GM12878 (cell line): Measurements from ENCODE around the gene RAD54L2. TPM values are rescaled to one million over a fixed set of nuclear protein-coding genes. Genes with fewer than 3 reads are reported as not detected.

Source experiments
- ATAC-seq: fragments of 200-7000 bp; cut with Tn5 transposase; 3 replicates; pipeline ENCODE4 v1.9.1; 2020; ENCODE audit warnings: mild to moderate bottlenecking, moderate library complexity
- BruUV-seq: library from RNA; stranded (reverse); fragments of 400-500 nt; replicated peaks from 2 replicates; lab custom pipeline; 2021; lab: Mats Ljungman, UMichigan
- CTCF ChIA-PET: fragments of 300-600 bp; sonication (Branson Sonifier 250); formaldehyde crosslinking; extraction: SDS; loops from one replicate; lab custom pipeline; 2021; ENCODE audit warnings: inconsistent platforms; lab: Yijun Ruan, JAX
- POLR2A ChIA-PET: fragments of 350-600 bp; formaldehyde crosslinking; extraction: SDS; loops from one replicate; lab custom pipeline; 2021; ENCODE audit warnings: inconsistent platforms; lab: Charles Lee
- RAD21 ChIA-PET: fragments of 300-600 bp; sonication (Branson Sonifier 250); formaldehyde crosslinking; loops from one replicate; lab custom pipeline; 2023; ENCODE audit warnings: antibody characterized with exemption; ENCODE audit not compliant: unreplicated experiment; lab: Charles Lee
- SMC1A ChIA-PET: fragments of 300-600 bp; sonication (Branson Sonifier 250); formaldehyde crosslinking; loops from one replicate; lab custom pipeline; 2023; ENCODE audit not compliant: unreplicated experiment, uncharacterized antibody; lab: Charles Lee
- DNase-seq: peaks from one replicate; pipeline ENCODE4 v3.0.0-alpha.2; 2011; ENCODE audit warnings: low read depth, low spot score
- FAIRE-seq: peaks from 3 replicates; lab custom pipeline; 2011; peaks lifted over from hg19 to GRCh38; lab: Jason Lieb, UNC
- H2AFZ ChIP-seq: 2 replicates; pipeline ENCODE4 v1.6.0; 2011; ENCODE audit warnings: low read depth, low read length, control low read depth; ENCODE audit not compliant: control insufficient read depth
- H3K27ac ChIP-seq: 2 replicates; pipeline ENCODE4 v1.5.1; 2011; ENCODE audit warnings: control low read depth; ENCODE audit not compliant: control insufficient read depth, insufficient read depth
- H3K27me3 ChIP-seq, 2 experiments: replicated peaks in 1 of 2; 2 replicates each; pipeline versions ENCODE4 v1.6.0 to v1.6.1; 2011; ENCODE audit warnings: low read length in 1 of 2; ENCODE audit not compliant: control insufficient read depth in 2 of 2, insufficient read depth in 2 of 2
- H3K36me3 ChIP-seq, 2 experiments: 2 replicates each; pipeline ENCODE4 v1.5.1; 2011; ENCODE audit warnings: low read length in 1 of 2; ENCODE audit not compliant: control insufficient read depth in 2 of 2, insufficient read depth in 2 of 2
- H3K4me1 ChIP-seq: 2 replicates; pipeline ENCODE4 v1.6.1; 2011; ENCODE audit warnings: mild to moderate bottlenecking, low read length, moderate library complexity, mixed read lengths; ENCODE audit not compliant: control insufficient read depth, insufficient read depth
- H3K4me2 ChIP-seq: 2 replicates; pipeline ENCODE4 v1.6.0; 2011; ENCODE audit warnings: control low read depth; ENCODE audit not compliant: control insufficient read depth, insufficient read depth
- H3K4me3 ChIP-seq: fragments of 200-600 bp; sonication (generic); 2 replicates; pipeline ENCODE4 v1.5.1; 2016
- H3K79me2 ChIP-seq: 2 replicates; pipeline ENCODE4 v1.6.0; 2011; ENCODE audit warnings: low read length; ENCODE audit not compliant: control insufficient read depth, insufficient read depth
- H3K9ac ChIP-seq: 2 replicates; pipeline ENCODE4 v1.8.0; 2011; ENCODE audit warnings: low read length, control low read depth, mixed read lengths; ENCODE audit not compliant: control insufficient read depth, insufficient read depth
- H3K9me3 ChIP-seq: replicated peaks from 3 replicates; pipeline ENCODE4 v1.5.1; 2011; ENCODE audit warnings: mild to moderate bottlenecking, low read length; ENCODE audit not compliant: control insufficient read depth, insufficient read depth
- H4K20me1 ChIP-seq: 2 replicates; pipeline ENCODE4 v1.6.0; 2011; ENCODE audit not compliant: control insufficient read depth, insufficient read depth
- IRF4 ChIP-seq: IDR thresholded peaks from 2 replicates; pipeline ENCODE4 v1.6.1; 2011; ENCODE audit warnings: low read depth, low read length
- JUND ChIP-seq: IDR thresholded peaks from 2 replicates; pipeline ENCODE4 v1.6.1; 2012; ENCODE audit warnings: low read depth, mild to moderate bottlenecking, low read length, improper control_type of control experiment, moderate library complexity
- NBN ChIP-seq: fragments of 450-650 bp; IDR thresholded peaks from 2 replicates; pipeline ENCODE4 v1.6.1; 2016
- NFYB ChIP-seq: IDR thresholded peaks from 2 replicates; pipeline ENCODE4 v1.6.1; 2011; ENCODE audit warnings: low read depth, mild to moderate bottlenecking, low read length, improper control_type of control experiment, moderate library complexity; ENCODE audit not compliant: insufficient read depth
- NR2F1 ChIP-seq: fragments of 450-650 bp; conservative IDR thresholded peaks from 2 replicates; pipeline ENCODE4 v1.6.1; 2017; ENCODE audit warnings: mild to moderate bottlenecking
- POLR2AphosphoS2 ChIP-seq: IDR thresholded peaks from 2 replicates; pipeline ENCODE4 v1.6.1; 2011; ENCODE audit warnings: low read depth, mild to moderate bottlenecking, low read length, improper control_type of control experiment, moderate library complexity
- STAT3 ChIP-seq: IDR thresholded peaks from 2 replicates; pipeline ENCODE4 v1.6.1; 2011; ENCODE audit warnings: low read depth, low read length, improper control_type of control experiment
- ZNF622 ChIP-seq: fragments of 450-650 bp; IDR thresholded peaks from 2 replicates; pipeline ENCODE4 v1.6.1; 2017; ENCODE audit warnings: mild to moderate bottlenecking, inconsistent platforms
- WGBS: methylation state at CpG from one replicate; pipeline ENCODE4 v1.1.6; 2016; ENCODE audit warnings: low lambda C conversion rate; ENCODE audit not compliant: insufficient replicate concordance, insufficient coverage; ENCODE audit errors: missing lambda C conversion rate; 5-methylcytosine and 5-hydroxymethylcytosine counted together
- in situ Hi-C: fragments of 300-500 bp; cut with MboI; formaldehyde crosslinking; loops from 9 replicates; pipeline ENCODE4 v1.14.3; 2018; ENCODE audit warnings: mixed read lengths
- intact Hi-C: fragments of 100-400 bp; cut with micrococcal nuclease; formaldehyde crosslinking; loops from one replicate; pipeline ENCODE4 v1.14.2; 2022; ENCODE audit not compliant: unreplicated experiment
- polyA plus RNA-seq, 11 experiments: library from polyadenylated mRNA; depleted of rRNA in 4 of 11; unstranded in 6 of 11; stranded (reverse) in 5 of 11; fragments of >200 nt; fragmentation: Nextera tagmentation in 4 of 11; fragmentation: Illumina TruSeq in 1 of 11; extraction: Ambion mirVana in 4 of 11; extraction: Trizol in 1 of 11; gene quantifications; 1 replicate in 1 of 11; 2 replicates in 10 of 11; pipeline versions ENCODE4 v1.2.1 to v1.2.3, GENCODE V29; 2011 to 2016; ENCODE audit warnings: inconsistent platforms in 2 of 11, missing spikeins in 2 of 11, low read depth in 1 of 11
- total RNA-seq, 4 experiments: library from RNA; depleted of rRNA in 3 of 4; stranded (reverse); fragments of >200 nt in 3 of 4; fragmentation: Illumina TruSeq in 1 of 4; extraction: Trizol in 1 of 4; gene quantifications; 2 replicates each; pipeline versions ENCODE4 v1.2.1 to v1.2.3, GENCODE V29; 2013 to 2021
- TF ChIP-seq, protein P1 (sequence below): fragments of 450-650 bp; IDR thresholded peaks from 2 replicates; pipeline ENCODE4 v1.6.1; 2016; ENCODE audit warnings: mild to moderate bottlenecking
- TF ChIP-seq, protein P2 (sequence below): fragments of 450-650 bp; formaldehyde crosslinking; IDR thresholded peaks from 2 replicates; pipeline ENCODE4 v1.5.0; 2022; ENCODE audit warnings: mild to moderate bottlenecking, missing genetic modification characterization
- TF ChIP-seq, protein P3 (sequence below): fragments of 150-350 bp; IDR thresholded peaks from 2 replicates; pipeline ENCODE4 v1.6.1; 2014; ENCODE audit warnings: mild to moderate bottlenecking, low read depth, low read length
- TF ChIP-seq, protein P4 (sequence below): IDR thresholded peaks from 2 replicates; pipeline ENCODE4 v1.6.1; 2011; ENCODE audit warnings: low read depth, mild to moderate bottlenecking, low read length, moderate library complexity, borderline replicate concordance; ENCODE audit errors: extremely low read depth

RAD54L2 gene
- total and polyA plus RNA-seq, 10 of the 15 experiments (the other 5 are each of a cell fraction or from before 2014, with no cell fraction given): 2.2 to 23.8 (median 11.1) TPM

DNA sequence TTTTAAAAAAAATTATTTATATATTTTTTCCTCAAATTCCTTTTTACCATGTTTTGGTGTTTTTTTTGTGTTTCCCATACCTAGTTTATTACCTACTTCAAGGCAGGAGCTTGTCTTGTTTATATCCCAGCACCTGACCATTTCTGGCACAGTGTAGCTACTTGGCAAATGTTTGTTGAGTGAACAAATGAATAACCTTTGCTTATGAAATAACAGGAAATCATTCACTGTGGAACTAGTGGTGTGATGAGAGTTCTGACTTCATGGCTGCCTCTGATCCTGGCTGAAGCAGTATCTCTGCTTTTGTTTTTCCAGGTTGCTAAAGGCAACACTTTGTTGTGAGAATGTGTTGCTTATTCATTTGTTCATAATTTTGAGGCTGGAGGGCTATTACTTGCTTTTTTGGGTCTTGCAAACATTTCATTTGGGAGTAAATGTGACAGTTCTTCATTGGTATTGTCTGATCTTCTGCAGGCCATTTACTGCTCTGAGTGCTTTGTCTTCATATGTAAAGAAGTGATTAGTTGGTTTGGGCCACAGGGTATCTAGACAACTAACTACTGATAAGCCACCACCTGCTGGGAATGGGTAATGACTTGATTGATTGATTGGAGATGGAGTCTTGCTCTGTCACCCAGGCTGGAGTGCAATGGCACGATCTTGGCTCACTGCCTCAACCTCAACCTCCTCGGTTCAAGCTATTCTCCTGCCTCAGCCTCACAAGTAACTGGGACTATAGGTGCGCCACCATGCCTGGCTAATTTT lies 5.7 kb downstream of the RAD54L2 start:
- FAIRE-seq (no peak), DNase-seq (no peak), ATAC-seq (no peak)
- Histone ChIP-seq H3K4me2 (no peak overlapping the region), H3K9me3 (no peaks in the 10 kb centered on the region), H3K4me1 (no peaks in the 10 kb centered on the region; the same call in 1 of the 2 replicates), H3K9ac (no peak overlapping the region; the same call in 1 of the 2 replicates), H4K20me1 (no peaks in the 10 kb centered on the region), H3K79me2 (peaks cover 12% of the 10 kb centered on the region), H3K27ac (no peak overlapping the region), H3K36me3 (peaks cover 0 to 10% of the 10 kb centered on the region in 2 experiments; a peak in 2 of 4 replicates), H3K27me3 (no peaks in the 10 kb centered on the region), H2AFZ (no peak overlapping the region), H3K4me3 (no peak overlapping the region)
- 96% methylated on average over 3 of the region's 3 CpGs for WGBS
- SMC1A ChIA-PET: interaction anchor here (1.2 to 1.7 kb wide), 2 partner anchors 10 to 42 kb away, joined by 3 to 5 read pairs; no protein-coding TSS in a partner anchor
- TF ChIP-seq JUND: no peak
- TF ChIP-seq, protein P1, sequence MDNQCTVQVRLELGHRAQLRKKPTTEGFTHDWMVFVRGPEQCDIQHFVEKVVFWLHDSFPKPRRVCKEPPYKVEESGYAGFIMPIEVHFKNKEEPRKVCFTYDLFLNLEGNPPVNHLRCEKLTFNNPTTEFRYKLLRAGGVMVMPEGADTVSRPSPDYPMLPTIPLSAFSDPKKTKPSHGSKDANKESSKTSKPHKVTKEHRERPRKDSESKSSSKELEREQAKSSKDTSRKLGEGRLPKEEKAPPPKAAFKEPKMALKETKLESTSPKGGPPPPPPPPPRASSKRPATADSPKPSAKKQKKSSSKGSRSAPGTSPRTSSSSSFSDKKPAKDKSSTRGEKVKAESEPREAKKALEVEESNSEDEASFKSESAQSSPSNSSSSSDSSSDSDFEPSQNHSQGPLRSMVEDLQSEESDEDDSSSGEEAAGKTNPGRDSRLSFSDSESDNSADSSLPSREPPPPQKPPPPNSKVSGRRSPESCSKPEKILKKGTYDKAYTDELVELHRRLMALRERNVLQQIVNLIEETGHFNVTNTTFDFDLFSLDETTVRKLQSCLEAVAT: no peak
- TF ChIP-seq ZNF622: no peak
- no peak for TF ChIP-seq NR2F1
- no peak for TF ChIP-seq IRF4
- TF ChIP-seq, protein P2, sequence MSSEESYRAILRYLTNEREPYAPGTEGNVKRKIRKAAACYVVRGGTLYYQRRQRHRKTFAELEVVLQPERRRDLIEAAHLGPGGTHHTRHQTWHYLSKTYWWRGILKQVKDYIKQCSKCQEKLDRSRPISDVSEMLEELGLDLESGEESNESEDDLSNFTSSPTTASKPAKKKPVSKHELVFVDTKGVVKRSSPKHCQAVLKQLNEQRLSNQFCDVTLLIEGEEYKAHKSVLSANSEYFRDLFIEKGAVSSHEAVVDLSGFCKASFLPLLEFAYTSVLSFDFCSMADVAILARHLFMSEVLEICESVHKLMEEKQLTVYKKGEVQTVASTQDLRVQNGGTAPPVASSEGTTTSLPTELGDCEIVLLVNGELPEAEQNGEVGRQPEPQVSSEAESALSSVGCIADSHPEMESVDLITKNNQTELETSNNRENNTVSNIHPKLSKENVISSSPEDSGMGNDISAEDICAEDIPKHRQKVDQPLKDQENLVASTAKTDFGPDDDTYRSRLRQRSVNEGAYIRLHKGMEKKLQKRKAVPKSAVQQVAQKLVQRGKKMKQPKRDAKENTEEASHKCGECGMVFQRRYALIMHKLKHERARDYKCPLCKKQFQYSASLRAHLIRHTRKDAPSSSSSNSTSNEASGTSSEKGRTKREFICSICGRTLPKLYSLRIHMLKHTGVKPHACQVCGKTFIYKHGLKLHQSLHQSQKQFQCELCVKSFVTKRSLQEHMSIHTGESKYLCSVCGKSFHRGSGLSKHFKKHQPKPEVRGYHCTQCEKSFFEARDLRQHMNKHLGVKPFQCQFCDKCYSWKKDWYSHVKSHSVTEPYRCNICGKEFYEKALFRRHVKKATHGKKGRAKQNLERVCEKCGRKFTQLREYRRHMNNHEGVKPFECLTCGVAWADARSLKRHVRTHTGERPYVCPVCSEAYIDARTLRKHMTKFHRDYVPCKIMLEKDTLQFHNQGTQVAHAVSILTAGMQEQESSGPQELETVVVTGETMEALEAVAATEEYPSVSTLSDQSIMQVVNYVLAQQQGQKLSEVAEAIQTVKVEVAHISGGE (CRISPR knock-in tag): no peak
- no peak for TF ChIP-seq STAT3
- TF ChIP-seq POLR2AphosphoS2: no peak
- TF ChIP-seq NFYB: no peak
- TF ChIP-seq, protein P3, sequence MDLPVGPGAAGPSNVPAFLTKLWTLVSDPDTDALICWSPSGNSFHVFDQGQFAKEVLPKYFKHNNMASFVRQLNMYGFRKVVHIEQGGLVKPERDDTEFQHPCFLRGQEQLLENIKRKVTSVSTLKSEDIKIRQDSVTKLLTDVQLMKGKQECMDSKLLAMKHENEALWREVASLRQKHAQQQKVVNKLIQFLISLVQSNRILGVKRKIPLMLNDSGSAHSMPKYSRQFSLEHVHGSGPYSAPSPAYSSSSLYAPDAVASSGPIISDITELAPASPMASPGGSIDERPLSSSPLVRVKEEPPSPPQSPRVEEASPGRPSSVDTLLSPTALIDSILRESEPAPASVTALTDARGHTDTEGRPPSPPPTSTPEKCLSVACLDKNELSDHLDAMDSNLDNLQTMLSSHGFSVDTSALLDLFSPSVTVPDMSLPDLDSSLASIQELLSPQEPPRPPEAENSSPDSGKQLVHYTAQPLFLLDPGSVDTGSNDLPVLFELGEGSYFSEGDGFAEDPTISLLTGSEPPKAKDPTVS: no peak
- TF ChIP-seq NBN: no peak
- TF ChIP-seq, protein P4, sequence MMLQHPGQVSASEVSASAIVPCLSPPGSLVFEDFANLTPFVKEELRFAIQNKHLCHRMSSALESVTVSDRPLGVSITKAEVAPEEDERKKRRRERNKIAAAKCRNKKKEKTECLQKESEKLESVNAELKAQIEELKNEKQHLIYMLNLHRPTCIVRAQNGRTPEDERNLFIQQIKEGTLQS: no peak
- intact Hi-C loops: no loop called here
- CTCF ChIA-PET: interaction anchor here (0.9 to 2.1 kb wide), 3 partner anchors 42 to 137 kb away, joined by 3 to 8 read pairs (median 4); no protein-coding TSS in a partner anchor
- RAD21 ChIA-PET: no interaction called here
- BruUV-seq: no TSS peak
- POLR2A ChIA-PET: interaction anchor here (1.3 kb wide), 1 partner anchor 45 kb away, joined by 3 read pairs; no protein-coding TSS in a partner anchor
- in situ Hi-C loops: no loop called here
